GM21381 (cell line): ENCODE results near the gene SOX6.

ENCODE experiments used
- ATAC-seq: cut with Tn5 transposase; IDR thresholded peaks from one replicate; pipeline ENCODE4 v1.9.1; 2021; ENCODE audit warnings: mild to moderate bottlenecking, moderate library complexity; ENCODE audit not compliant: unreplicated experiment

The SOX6 gene

GRCh38 chr11:16279524-16279923 lies 76.8 kb downstream of the SOX6 start:
- ATAC-seq = no peak

DNA sequence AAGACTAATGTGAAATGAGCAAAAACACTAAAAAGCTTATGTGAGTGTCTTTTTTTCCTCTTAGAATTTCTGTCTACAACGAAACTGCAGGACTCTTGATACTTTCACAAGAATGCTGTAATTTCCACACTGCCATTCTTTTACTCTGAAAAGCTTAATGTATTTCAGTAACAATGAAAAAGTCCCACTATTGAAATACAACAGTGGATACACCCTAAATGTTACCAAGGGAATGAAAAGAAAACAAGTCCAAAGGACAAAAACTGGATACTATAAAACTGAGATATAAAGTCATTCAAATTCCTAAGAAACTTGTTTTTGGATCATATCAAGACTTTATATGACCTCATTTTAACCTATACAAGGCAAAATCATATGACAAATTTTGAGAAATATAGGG lies 77.4 kb downstream of the SOX6 start:
- ATAC-seq = no peak

DNA sequence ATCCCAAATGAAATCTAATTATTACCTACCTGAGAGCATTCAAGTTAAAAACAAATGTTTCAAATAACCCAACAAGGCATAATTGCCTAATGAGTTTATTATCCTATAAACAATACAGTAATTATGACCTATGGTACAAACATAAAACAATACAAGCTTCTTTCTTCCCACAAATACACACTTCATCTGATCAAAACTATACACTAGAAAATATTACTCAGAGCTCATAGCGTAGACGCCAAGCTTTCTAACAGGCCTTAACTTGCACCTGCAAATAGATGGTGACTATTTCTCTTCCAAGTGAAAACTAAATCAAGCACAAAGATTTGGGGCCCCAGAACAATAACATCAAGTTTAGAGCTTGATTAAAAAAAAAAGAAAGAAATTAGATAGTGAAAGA lies 78.1 kb downstream of the SOX6 start:
- no peak for ATAC-seq

GRCh38 chr11:16276251-16276650 lies 80.1 kb downstream of the SOX6 start:
- ATAC-seq = no peak

GRCh38 chr11:16271258-16271657 lies 85.1 kb downstream of the SOX6 start:
- ATAC-seq = no peak

- ATAC-seq = no peak
Observed at GRCh38 chr11:16266021-16266420, 90.3 kb downstream of the SOX6 start.

- ATAC-seq = no peak
Observed at GRCh38 chr11:16265022-16265421, 91.3 kb downstream of the SOX6 start.

DNA sequence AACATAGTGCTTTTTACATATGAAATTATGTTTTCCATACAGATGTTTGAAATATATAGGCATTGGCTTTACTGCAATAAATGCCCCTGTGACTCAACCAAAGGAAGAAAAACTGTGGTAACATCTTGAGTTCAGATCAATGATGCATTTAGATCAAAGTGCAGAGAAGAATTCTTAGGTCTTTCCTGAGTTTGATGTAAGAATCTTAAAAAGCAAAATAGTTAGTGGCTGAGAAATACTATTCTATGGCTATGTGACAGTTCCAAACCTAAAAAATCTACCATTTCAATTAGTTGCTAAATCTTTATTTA lies 93.7 kb downstream of the SOX6 start:
- ATAC-seq = peak; percentile 6

DNA sequence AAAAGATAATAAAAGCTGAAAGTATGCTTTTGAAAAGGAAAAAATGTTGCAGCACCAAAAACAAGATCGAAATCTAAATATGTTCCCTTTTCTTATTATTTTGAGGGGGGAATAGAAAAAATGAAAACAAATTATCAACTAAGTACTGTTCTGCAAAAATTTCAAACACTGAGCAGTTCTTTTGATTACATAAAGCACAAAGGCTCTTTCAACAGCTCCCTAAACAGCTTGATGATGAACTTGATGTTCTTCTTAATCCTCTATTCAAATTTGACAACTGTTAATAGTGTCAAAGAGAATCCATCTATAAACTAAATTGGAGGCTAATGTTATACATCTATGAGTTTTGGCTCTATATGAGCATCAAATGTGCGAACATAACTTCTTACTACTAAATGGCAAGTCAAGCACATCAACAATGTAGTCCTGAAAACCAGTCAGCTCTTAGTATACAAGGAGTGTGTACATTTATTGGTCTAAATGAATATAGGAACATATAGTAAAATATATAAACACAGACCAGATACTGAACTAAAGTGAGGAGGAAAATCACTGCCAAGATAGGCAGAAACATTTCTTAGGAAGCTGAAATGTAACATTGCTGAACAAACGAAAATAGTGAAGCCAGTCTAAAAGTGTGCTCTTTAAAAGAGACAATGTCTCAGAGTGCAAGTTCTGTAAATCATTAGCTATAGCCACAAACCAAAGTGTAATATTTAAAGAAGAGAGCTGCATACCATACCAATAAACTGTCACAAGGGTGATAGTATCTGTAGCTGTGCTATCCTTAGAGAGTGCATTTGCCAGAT lies 94.3 kb downstream of the SOX6 start:
- peak; percentile 91 for ATAC-seq

DNA sequence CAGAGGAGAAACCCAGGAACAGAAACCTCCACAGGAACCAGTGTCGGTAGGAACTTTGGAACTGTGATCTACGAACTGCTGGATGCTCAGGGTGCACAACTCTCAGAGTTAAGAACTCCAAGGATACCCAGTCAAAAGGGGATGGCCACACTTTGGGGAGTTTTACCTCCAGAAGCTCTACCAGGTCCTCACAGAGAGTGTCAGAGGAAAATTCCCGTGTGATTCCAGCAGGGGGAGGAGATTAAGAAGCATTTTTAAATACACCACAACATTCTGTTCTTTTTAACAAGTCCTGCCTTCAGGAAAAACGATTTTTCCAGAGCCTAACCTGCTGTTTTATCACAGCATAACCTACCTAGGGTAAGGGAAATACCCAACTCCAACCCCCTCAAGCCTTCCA lies 104.0 kb downstream of the SOX6 start:
- ATAC-seq = no peak

DNA sequence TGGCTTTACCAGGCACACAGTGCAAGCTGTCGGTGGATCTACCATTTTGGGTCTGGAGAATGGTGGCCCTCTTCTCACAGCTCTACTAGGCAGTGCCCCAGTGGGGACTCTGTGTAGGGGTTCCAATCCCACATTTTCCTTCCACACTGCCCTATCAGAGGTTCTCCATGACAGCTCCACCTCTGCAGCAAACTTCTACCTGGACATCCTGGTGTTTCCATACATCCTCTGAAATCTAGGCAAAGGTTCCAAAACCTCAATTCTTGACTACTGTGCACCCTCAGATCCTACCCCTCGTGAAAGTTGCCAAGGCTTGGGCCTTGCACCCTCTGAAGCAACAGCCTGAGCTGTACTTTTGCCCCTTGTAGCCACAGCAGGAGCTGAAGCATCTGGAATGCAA lies 108.1 kb downstream of the SOX6 start:
- no peak for ATAC-seq

- ATAC-seq = no peak
Observed at GRCh38 chr11:16242806-16243205, 113.5 kb downstream of the SOX6 start.

- ATAC-seq = no peak
Observed at GRCh38 chr11:16240687-16241086, 115.7 kb downstream of the SOX6 start.

- no peak for ATAC-seq
Observed at GRCh38 chr11:16239141-16240105, 116.9 kb downstream of the SOX6 start.

GRCh38 chr11:16226245-16226644 lies 130.1 kb downstream of the SOX6 start:
- ATAC-seq = no peak

GRCh38 chr11:16225623-16226022 lies 130.7 kb downstream of the SOX6 start:
- no peak for ATAC-seq

GRCh38 chr11:16223558-16223957 lies 132.8 kb downstream of the SOX6 start:
- ATAC-seq = no peak

- ATAC-seq = no peak
Observed at GRCh38 chr11:16217631-16218030, 138.7 kb downstream of the SOX6 start.

GRCh38 chr11:16216831-16217230 lies 139.5 kb downstream of the SOX6 start:
- ATAC-seq = no peak

DNA sequence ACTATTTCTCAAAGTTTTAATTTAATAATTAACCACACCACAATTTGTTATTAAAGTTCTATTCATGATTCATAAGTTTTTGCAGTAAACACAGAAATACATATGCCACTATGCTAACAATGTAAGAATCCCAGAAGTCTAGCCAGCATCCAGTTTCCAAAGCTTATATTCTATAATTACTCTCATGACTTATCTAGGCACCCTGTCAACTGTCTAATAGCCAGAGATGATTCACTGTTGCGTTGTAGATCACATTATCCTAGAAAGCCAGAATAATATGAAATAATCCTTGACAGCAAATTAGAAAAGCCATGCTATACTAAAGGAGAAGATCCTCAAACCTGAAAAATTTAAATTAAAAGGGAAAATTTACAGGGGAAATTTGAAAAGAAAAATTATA lies 141.0 kb downstream of the SOX6 start:
- no peak for ATAC-seq

DNA sequence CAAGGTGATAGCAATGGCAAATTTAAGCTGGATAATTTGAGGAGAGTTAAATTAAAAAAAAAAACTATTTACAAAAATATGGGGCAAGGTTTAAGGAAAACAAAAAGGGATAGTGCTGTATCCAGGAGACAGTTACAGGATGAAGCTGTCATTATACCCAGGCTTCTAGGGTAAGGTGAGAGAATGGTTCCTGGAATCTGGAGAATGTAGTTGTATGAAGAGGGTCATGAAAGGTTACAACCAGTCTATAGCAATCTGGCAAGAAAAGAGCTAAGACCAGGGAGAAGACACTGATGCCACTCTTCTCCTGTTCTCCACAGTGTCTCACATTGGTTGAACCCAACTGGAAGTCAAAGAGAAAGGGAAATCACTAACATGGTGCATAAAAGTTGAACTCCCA lies 144.9 kb downstream of the SOX6 start:
- ATAC-seq = no peak

DNA sequence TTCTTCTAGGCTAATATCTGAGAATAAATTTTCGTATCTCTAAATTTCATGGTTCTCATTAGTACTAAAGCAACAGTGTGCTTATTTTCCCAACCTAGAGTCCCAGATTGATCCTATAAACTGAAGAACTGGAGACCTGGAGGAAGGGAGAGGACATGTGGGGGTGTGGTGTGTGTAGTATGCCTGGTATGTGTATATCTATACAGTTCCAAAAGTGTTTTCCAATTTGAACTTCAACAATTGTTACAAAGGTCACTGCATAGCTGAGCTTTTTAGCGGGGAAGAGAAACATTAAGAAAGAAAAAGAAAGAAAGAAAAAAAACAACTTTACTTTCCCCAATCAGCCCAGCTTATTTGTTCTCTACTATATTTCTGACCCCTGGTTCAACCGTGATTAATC lies 152.1 kb downstream of the SOX6 start:
- no peak for ATAC-seq
